ENCODE measurements around the gene CPXM1.

DNA sequence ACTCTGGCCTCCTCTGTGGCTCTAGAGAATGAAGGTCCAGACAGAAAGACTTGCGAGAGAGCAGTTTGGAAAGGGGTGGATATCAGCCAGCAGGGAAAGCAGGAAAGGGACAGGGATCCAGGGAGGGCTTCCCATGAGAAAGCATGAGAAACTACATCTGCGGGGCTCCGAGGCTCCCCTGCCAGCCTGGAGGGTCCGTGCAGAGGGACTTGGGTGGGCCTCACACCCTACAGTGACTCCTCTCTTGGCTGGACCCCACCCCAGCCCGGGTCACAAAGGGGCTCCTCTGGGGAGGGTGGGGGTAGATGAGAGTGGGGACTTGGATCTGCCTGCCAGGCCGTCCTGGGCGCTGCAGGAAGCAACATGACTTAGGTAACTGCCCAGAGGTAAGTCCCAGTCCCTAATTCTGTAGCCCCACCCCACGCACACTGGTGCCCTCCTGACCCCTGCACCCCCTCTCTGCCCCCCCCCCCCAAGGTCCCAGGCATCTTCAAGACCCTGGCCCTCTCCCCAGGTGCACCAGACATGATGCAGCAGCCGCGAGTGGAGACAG lies 15.7 kb upstream of the CPXM1 start, which contains the start of gene TMEM239:
- no peak for TF ChIP-seq CEBPB (IDR thresholded peaks at IDR 0.05; ENCODE audit: low read depth)
- no peak for TF ChIP-seq SRF (IDR thresholded peaks at IDR 0.05; ENCODE audit: low read depth)
- TF ChIP-seq POLR2AphosphoS5 (IDR thresholded peaks at IDR 0.05; ENCODE audit: low read depth, low read length): no peak
- TF ChIP-seq, protein P1, sequence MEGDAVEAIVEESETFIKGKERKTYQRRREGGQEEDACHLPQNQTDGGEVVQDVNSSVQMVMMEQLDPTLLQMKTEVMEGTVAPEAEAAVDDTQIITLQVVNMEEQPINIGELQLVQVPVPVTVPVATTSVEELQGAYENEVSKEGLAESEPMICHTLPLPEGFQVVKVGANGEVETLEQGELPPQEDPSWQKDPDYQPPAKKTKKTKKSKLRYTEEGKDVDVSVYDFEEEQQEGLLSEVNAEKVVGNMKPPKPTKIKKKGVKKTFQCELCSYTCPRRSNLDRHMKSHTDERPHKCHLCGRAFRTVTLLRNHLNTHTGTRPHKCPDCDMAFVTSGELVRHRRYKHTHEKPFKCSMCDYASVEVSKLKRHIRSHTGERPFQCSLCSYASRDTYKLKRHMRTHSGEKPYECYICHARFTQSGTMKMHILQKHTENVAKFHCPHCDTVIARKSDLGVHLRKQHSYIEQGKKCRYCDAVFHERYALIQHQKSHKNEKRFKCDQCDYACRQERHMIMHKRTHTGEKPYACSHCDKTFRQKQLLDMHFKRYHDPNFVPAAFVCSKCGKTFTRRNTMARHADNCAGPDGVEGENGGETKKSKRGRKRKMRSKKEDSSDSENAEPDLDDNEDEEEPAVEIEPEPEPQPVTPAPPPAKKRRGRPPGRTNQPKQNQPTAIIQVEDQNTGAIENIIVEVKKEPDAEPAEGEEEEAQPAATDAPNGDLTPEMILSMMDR (IDR thresholded peaks at IDR 0.05 in 2 of 3, conservative IDR thresholded peaks at IDR 0.05 in 1 of 3; ENCODE audit: borderline replicate concordance in 1 of 3, insufficient read depth in 1 of 3, low read depth in 2 of 3, low read length in 2 of 3): no peak
- TF ChIP-seq, protein P2, sequence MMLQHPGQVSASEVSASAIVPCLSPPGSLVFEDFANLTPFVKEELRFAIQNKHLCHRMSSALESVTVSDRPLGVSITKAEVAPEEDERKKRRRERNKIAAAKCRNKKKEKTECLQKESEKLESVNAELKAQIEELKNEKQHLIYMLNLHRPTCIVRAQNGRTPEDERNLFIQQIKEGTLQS (IDR thresholded peaks at IDR 0.05): no peak
- TF ChIP-seq POLR2A (IDR thresholded peaks at IDR 0.05; ENCODE audit: borderline replicate concordance, extremely low read depth, insufficient read depth, insufficient read length): no peak
- TF ChIP-seq, protein P3, sequence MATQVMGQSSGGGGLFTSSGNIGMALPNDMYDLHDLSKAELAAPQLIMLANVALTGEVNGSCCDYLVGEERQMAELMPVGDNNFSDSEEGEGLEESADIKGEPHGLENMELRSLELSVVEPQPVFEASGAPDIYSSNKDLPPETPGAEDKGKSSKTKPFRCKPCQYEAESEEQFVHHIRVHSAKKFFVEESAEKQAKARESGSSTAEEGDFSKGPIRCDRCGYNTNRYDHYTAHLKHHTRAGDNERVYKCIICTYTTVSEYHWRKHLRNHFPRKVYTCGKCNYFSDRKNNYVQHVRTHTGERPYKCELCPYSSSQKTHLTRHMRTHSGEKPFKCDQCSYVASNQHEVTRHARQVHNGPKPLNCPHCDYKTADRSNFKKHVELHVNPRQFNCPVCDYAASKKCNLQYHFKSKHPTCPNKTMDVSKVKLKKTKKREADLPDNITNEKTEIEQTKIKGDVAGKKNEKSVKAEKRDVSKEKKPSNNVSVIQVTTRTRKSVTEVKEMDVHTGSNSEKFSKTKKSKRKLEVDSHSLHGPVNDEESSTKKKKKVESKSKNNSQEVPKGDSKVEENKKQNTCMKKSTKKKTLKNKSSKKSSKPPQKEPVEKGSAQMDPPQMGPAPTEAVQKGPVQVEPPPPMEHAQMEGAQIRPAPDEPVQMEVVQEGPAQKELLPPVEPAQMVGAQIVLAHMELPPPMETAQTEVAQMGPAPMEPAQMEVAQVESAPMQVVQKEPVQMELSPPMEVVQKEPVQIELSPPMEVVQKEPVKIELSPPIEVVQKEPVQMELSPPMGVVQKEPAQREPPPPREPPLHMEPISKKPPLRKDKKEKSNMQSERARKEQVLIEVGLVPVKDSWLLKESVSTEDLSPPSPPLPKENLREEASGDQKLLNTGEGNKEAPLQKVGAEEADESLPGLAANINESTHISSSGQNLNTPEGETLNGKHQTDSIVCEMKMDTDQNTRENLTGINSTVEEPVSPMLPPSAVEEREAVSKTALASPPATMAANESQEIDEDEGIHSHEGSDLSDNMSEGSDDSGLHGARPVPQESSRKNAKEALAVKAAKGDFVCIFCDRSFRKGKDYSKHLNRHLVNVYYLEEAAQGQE (IDR thresholded peaks at IDR 0.05; ENCODE audit: low read depth): no peak
- no peak for TF ChIP-seq JUND (IDR thresholded peaks at IDR 0.05)
- TF ChIP-seq EZH2 (IDR thresholded peaks at IDR 0.05): no peak
- no peak for TF ChIP-seq EZH2phosphoT487 (IDR thresholded peaks at IDR 0.05; ENCODE audit: borderline replicate concordance)
- no peak for TF ChIP-seq RAD21 (IDR thresholded peaks at IDR 0.05; ENCODE audit: low read depth)
